Tibial nerve (tissue), 4 donors: Measurements from ENCODE around the gene DMBT1. TPM values are rescaled to one million over a fixed set of nuclear protein-coding genes. Genes with fewer than 3 reads are reported as not detected.

Source experiments
- DNase-seq, 2 donors: peaks; one replicate each; pipeline ENCODE4 v3.0.0-alpha.2; 2019; ENCODE audit warnings: low spot score in 2 of 2
- H3K27ac ChIP-seq, 4 donors: fragments of 200-600 bp; sonication (generic) in 3 of 4; one replicate each; pipeline ENCODE4 v1.5.1; 2017 to 2019; ENCODE audit warnings: mild to moderate bottlenecking in 1 of 4
- H3K27me3 ChIP-seq, 2 donors: fragments of 200-600 bp; sonication (generic) in 1 of 2; one replicate each; pipeline versions ENCODE4 v1.5.1 to v1.6.0; 2017 to 2019
- H3K36me3 ChIP-seq, 3 donors: fragments of 200-600 bp; sonication (generic); one replicate each; pipeline ENCODE4 v1.5.1; 2018 to 2019
- H3K4me1 ChIP-seq, 4 donors: fragments of 200-600 bp; sonication (generic) in 3 of 4; one replicate each; pipeline ENCODE4 v1.5.1; 2017 to 2019
- H3K4me3 ChIP-seq, 4 donors: fragments of 200-600 bp; sonication (generic) in 3 of 4; one replicate each; pipeline ENCODE4 v1.5.1; 2017 to 2019; ENCODE audit warnings: mild to moderate bottlenecking in 1 of 4, moderate library complexity in 1 of 4
- H3K9me3 ChIP-seq, 4 donors: fragments of 200-600 bp; sonication (generic) in 3 of 4; one replicate each; pipeline ENCODE4 v1.5.1; 2017 to 2019
- CTCF ChIP-seq, 5 experiments: fragments of 200-600 bp in 3 of 5; fragments of 450-650 bp in 2 of 5; sonication (generic) in 3 of 5; IDR thresholded peaks; one replicate each; pipeline ENCODE4 v1.5.1; 2016 to 2019; ENCODE audit warnings: antibody characterized with exemption in 5 of 5, mild to moderate bottlenecking in 3 of 5, moderate library complexity in 2 of 5
- EP300 ChIP-seq, 2 donors: sonication (generic); formaldehyde crosslinking; IDR thresholded peaks; one replicate each; pipeline ENCODE4 v1.6.1; 2017; ENCODE audit warnings: antibody characterized with exemption in 2 of 2, mild to moderate bottlenecking in 1 of 2
- POLR2A ChIP-seq, 2 donors: fragments of 450-650 bp; IDR thresholded peaks; one replicate each; pipeline ENCODE4 v1.6.1; 2017; ENCODE audit warnings: antibody characterized with exemption in 2 of 2, mild to moderate bottlenecking in 2 of 2, moderate library complexity in 2 of 2
- WGBS, 2 donors: methylation state at CpG; one replicate each; pipeline ENCODE4 v1.1.5; 2018; 5-methylcytosine and 5-hydroxymethylcytosine counted together
- total RNA-seq, 4 donors: library from RNA; depleted of rRNA; stranded (reverse); fragments of >200 nt; gene quantifications; one replicate each; pipeline ENCODE4 v1.1.0, GENCODE V29; 2016

The DMBT1 gene
- total RNA-seq, 4 donors from 2014 or later, result not detected

- 73 to 75% methylated on average over 8 of the region's 8 CpGs for WGBS, 2 donors
- H3K36me3 ChIP-seq, result no peaks in the 10 kb centered on the region
- no peaks in the 10 kb centered on the region for H3K9me3 ChIP-seq
- DNase-seq, result no peak
- H3K4me1 ChIP-seq, result no peaks in the 10 kb centered on the region
- no peak overlapping the region for H3K4me3 ChIP-seq
- no peak overlapping the region for H3K27ac ChIP-seq
- no peak for TF ChIP-seq EP300 (IDR thresholded peaks at IDR 0.05)
- no peak for TF ChIP-seq POLR2A (IDR thresholded peaks at IDR 0.05)
- TF ChIP-seq CTCF (IDR thresholded peaks at IDR 0.05), result no peak
- H3K27me3 ChIP-seq, result no peaks in the 10 kb centered on the region
Observed at GRCh38 chr10:122658356-122659049, 97.9 kb downstream of the DMBT1 start.

GRCh38 chr10:122659126-122659525 lies 98.6 kb downstream of the DMBT1 start:
- Histone ChIP-seq H3K27me3 (no peaks in the 10 kb centered on the region), H3K4me3 (no peak overlapping the region), H3K27ac (no peak overlapping the region), H3K9me3 (no peaks in the 10 kb centered on the region), H3K36me3 (no peaks in the 10 kb centered on the region), H3K4me1 (no peaks in the 10 kb centered on the region)
- no peak for DNase-seq
- 70 to 74% methylated on average over 6 of the region's 6 CpGs for WGBS, 2 donors
- TF ChIP-seq POLR2A (IDR thresholded peaks at IDR 0.05) (no peak), CTCF (IDR thresholded peaks at IDR 0.05) (no peak), EP300 (IDR thresholded peaks at IDR 0.05) (no peak)

GRCh38 chr10:122659651-122660050 lies 99.1 kb downstream of the DMBT1 start:
- Histone ChIP-seq H3K27ac (no peak overlapping the region), H3K4me3 (no peak overlapping the region), H3K27me3 (no peaks in the 10 kb centered on the region), H3K9me3 (no peaks in the 10 kb centered on the region), H3K4me1 (no peaks in the 10 kb centered on the region), H3K36me3 (no peaks in the 10 kb centered on the region)
- TF ChIP-seq EP300 (IDR thresholded peaks at IDR 0.05), result no peak
- TF ChIP-seq POLR2A (IDR thresholded peaks at IDR 0.05), result no peak
- TF ChIP-seq CTCF (IDR thresholded peaks at IDR 0.05), result no peak
- DNase-seq, result no peak
- 87 to 88% methylated on average over 7 of the region's 7 CpGs for WGBS, 2 donors

- no peak for DNase-seq
- Histone ChIP-seq H3K9me3 (no peaks in the 10 kb centered on the region), H3K4me1 (no peaks in the 10 kb centered on the region), H3K4me3 (no peak overlapping the region), H3K27me3 (no peaks in the 10 kb centered on the region), H3K36me3 (no peaks in the 10 kb centered on the region), H3K27ac (no peak overlapping the region)
- TF ChIP-seq CTCF (IDR thresholded peaks at IDR 0.05), result no peak
- TF ChIP-seq EP300 (IDR thresholded peaks at IDR 0.05), result no peak
- no peak for TF ChIP-seq POLR2A (IDR thresholded peaks at IDR 0.05)
- WGBS, 2 donors, result 83 to 85% methylated on average over 6 of the region's 6 CpGs
Observed at GRCh38 chr10:122660696-122661095, 100.1 kb downstream of the DMBT1 start.

- H3K4me3 ChIP-seq, result no peak overlapping the region
- 75 to 77% methylated on average over 6 of the region's 6 CpGs for WGBS, 2 donors
- H3K4me1 ChIP-seq, result no peaks in the 10 kb centered on the region
- no peaks in the 10 kb centered on the region for H3K9me3 ChIP-seq
- DNase-seq, result no peak
- no peak overlapping the region for H3K27ac ChIP-seq
- TF ChIP-seq CTCF (IDR thresholded peaks at IDR 0.05) (no peak), POLR2A (IDR thresholded peaks at IDR 0.05) (no peak), EP300 (IDR thresholded peaks at IDR 0.05) (no peak)
- no peaks in the 10 kb centered on the region for H3K36me3 ChIP-seq
- H3K27me3 ChIP-seq, result no peaks in the 10 kb centered on the region
Observed at GRCh38 chr10:122662231-122662630, 101.7 kb downstream of the DMBT1 start.
